Activated B cell treated with CpG ODN at 0.5 μM for 24 hours (primary cell): Measurements from ENCODE around the gene COL5A1. TPM values are rescaled to one million over a fixed set of nuclear protein-coding genes. Genes with fewer than 3 reads are reported as not detected.

ENCODE experiments used
- ATAC-seq: fragments of 200-7000 bp; cut with Tn5 transposase; one replicate; pipeline ENCODE4 v1.10.0; 2021; ENCODE audit warnings: low read depth, mild to moderate bottlenecking, moderate library complexity
- CTCF ChIA-PET: fragments of 350-600 bp; sonication (Branson Sonifier 250); formaldehyde crosslinking; loops from one replicate; lab custom pipeline; 2021; ENCODE audit warnings: antibody characterized with exemption; lab: Charles Lee
- POLR2A ChIA-PET: fragments of 350-600 bp; sonication (Branson Sonifier 250); formaldehyde crosslinking; loops from one replicate; lab custom pipeline; 2021; ENCODE audit warnings: antibody characterized with exemption; lab: Charles Lee
- DNase-seq: peaks from one replicate; pipeline ENCODE4 v3.0.0; 2022
- H3K27ac Mint-ChIP-seq: one replicate; pipeline ENCODE4 v1.8.0; 2020; ENCODE audit warnings: mixed read lengths
- H3K27me3 Mint-ChIP-seq: one replicate; pipeline ENCODE4 v1.8.0; 2021; ENCODE audit warnings: mixed read lengths
- H3K36me3 Mint-ChIP-seq: one replicate; pipeline ENCODE4 v1.8.0; 2021; ENCODE audit warnings: low read depth, mixed read lengths
- H3K4me1 Mint-ChIP-seq: one replicate; pipeline ENCODE4 v1.8.0; 2021; ENCODE audit warnings: mixed read lengths
- H3K4me3 Mint-ChIP-seq: one replicate; pipeline ENCODE4 v1.8.0; 2020; ENCODE audit warnings: mild to moderate bottlenecking, mixed read lengths
- H3K9me3 Mint-ChIP-seq: one replicate; pipeline ENCODE4 v1.8.0; 2020; ENCODE audit warnings: mixed read lengths
- CTCF ChIP-seq: fragments of 200-600 bp; IDR thresholded peaks from one replicate; pipeline ENCODE4 v1.8.0; 2022; ENCODE audit warnings: antibody characterized with exemption, mild to moderate bottlenecking
- intact Hi-C: fragments of 100-400 bp; cut with micrococcal nuclease; formaldehyde crosslinking; loops from one replicate; pipeline ENCODE4 v1.15.1; 2024
- total RNA-seq: library from RNA; stranded (reverse); gene quantifications from 2 replicates; pipeline ENCODE4 v1.2.3, GENCODE V29; 2022

The COL5A1 gene
- total RNA-seq, 1 donor from 2014 or later: 0.02 TPM

DNA sequence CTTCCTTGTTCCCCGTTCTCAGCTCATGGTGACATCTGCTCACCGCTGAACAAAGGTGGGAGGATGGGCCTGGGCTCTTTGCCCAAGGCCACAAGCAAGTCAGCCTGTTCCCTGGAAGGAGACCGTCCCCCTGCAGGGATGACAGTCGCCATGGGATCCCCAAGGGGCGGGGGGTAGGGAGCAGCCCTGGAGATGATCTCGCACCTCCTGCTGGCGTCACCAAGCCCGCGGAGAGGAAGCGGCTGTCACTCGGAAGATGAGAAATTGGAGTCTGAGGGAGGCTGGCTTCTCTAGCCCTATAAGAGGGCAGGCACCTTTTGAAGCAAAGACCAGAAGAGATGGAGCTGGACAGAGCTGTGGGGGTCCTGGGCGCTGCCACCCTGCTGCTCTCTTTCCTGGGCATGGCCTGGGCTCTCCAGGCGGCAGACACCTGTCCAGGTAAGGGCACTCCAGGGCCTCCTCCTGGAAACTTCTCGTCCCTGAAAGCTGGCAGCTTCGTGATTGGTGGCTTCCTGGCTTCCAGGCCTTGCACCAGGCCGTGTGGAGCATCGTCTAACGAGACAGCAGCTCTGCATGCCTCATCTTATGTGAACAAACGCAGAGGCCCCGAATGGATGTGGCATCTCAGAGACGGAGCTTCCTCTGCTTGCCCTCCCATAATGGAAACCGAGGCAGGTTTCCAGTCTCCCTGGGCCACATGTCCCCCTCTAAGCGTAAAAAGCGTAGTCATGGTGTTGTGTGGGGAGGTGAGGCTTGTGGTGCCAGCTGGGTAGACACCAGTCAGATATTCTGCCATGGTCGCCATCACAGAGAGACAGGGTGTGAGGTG, 239.1 kb downstream of the COL5A1 start, which contains the start of gene FCN2:
Gene FCN2 (plus strand): TSS at position 327 of the 829 bp plus-strand sequence. CDS start 12 bp downstream, at position 339.
- ATAC-seq: no peak
- H3K36me3 Mint-ChIP-seq: no peaks in the 10 kb centered on the region
- H3K27me3 Mint-ChIP-seq: peaks cover 9% of the 10 kb centered on the region
- no peak for DNase-seq
- no peak for TF ChIP-seq CTCF
- no peaks in the 10 kb centered on the region for H3K9me3 Mint-ChIP-seq
- no peak within 1 kb of the TSS for H3K4me3 Mint-ChIP-seq
- ChIA-PET CTCF (no interaction called here), POLR2A (no interaction called here)
- no peaks in the 10 kb centered on the region for H3K4me1 Mint-ChIP-seq
- H3K27ac Mint-ChIP-seq: no peak within 1 kb of the TSS
- intact Hi-C loops: no loop called here

GRCh38 chr9:134881313-134881670, 239.7 kb downstream of the COL5A1 start:
- ATAC-seq: no peak
- Mint-ChIP-seq H3K27ac (no peak overlapping the region), H3K4me1 (no peaks in the 10 kb centered on the region), H3K4me3 (no peak overlapping the region), H3K36me3 (no peaks in the 10 kb centered on the region), H3K9me3 (no peaks in the 10 kb centered on the region), H3K27me3 (peaks cover 12% of the 10 kb centered on the region)
- POLR2A ChIA-PET: no interaction called here
- no peak for DNase-seq
- TF ChIP-seq CTCF: no peak
- CTCF ChIA-PET: no interaction called here
- intact Hi-C loops: no loop called here

DNA sequence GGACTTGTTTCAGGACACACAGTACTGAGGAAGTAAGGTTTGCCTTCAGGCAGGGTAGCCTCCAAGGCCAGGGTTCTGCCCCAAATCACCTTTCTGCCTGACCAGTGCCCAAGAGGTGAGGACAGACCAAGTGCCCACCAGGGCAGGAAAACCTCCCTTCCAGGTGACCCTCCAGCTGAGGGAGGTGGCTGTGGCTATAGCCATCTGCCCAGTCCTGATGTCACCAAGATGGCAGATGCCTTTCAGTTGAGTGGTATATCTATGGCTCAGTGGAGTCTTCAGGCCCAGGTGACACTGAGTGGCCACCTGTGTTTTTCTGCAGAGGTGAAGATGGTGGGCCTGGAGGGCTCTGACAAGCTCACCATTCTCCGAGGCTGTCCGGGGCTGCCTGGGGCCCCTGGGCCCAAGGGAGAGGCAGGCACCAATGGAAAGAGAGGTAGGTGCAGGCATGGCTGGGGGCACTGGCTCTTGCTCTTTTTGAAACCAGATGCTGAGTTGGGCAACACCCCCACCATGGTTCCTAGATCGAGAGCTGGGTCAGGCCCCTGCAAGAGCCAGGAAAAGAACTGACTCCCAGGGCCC, 240.7 kb downstream of the COL5A1 start:
- ATAC-seq: no peak

GRCh38 chr9:134883040-134883782, 241.6 kb downstream of the COL5A1 start:
- DNase-seq: no peak
- no peaks in the 10 kb centered on the region for H3K4me1 Mint-ChIP-seq
- ATAC-seq: no peak
- H3K4me3 Mint-ChIP-seq: no peak overlapping the region
- ChIA-PET CTCF (no interaction called here), POLR2A (no interaction called here)
- H3K27ac Mint-ChIP-seq: no peak overlapping the region
- H3K36me3 Mint-ChIP-seq: no peaks in the 10 kb centered on the region
- H3K9me3 Mint-ChIP-seq: no peaks in the 10 kb centered on the region
- TF ChIP-seq CTCF: no peak
- intact Hi-C loops: no loop called here
- peaks cover 21% of the 10 kb centered on the region for H3K27me3 Mint-ChIP-seq

More for the DNA sequence above, 240.7 kb downstream of the COL5A1 start:
- Mint-ChIP-seq H3K4me3 (no peak overlapping the region), H3K9me3 (no peaks in the 10 kb centered on the region), H3K36me3 (no peaks in the 10 kb centered on the region), H3K27me3 (peaks cover 19% of the 10 kb centered on the region), H3K27ac (no peak overlapping the region), H3K4me1 (no peaks in the 10 kb centered on the region)
- intact Hi-C loops: no loop called here
- POLR2A ChIA-PET: no interaction called here
- CTCF ChIA-PET: no interaction called here
- no peak for TF ChIP-seq CTCF
- no peak for DNase-seq

- no peak overlapping the region for H3K4me3 Mint-ChIP-seq
- no peak overlapping the region for H3K27ac Mint-ChIP-seq
- H3K4me1 Mint-ChIP-seq: no peaks in the 10 kb centered on the region
- H3K27me3 Mint-ChIP-seq: peaks cover 21% of the 10 kb centered on the region
- ChIA-PET POLR2A (no interaction called here), CTCF (no interaction called here)
- no peaks in the 10 kb centered on the region for H3K36me3 Mint-ChIP-seq
- DNase-seq (no peak), ATAC-seq (no peak)
- TF ChIP-seq CTCF: no peak
- H3K9me3 Mint-ChIP-seq: no peaks in the 10 kb centered on the region
- intact Hi-C loops: no loop called here
Measured at GRCh38 chr9:134884492-134884891, 242.9 kb downstream of the COL5A1 start.
